Transverse colon (tissue), 4 donors: ENCODE measurements around the gene CARMIL3. TPM values are rescaled to one million over a fixed set of nuclear protein-coding genes. Genes with fewer than 3 reads are reported as not detected.
"Not testable (repeated sequence)": the region's sequence is repeated elsewhere in the genome, so short reads cannot be mapped to it uniquely, and the experiment has no call there.

ENCODE experiments used
- DNase-seq: peaks from one replicate; pipeline ENCODE4 v3.0.0-alpha.2; 2019
- H3K27ac ChIP-seq, 4 donors: fragments of 200-600 bp; sonication (generic); 2 replicates each; pipeline ENCODE4 v1.5.1; 2016 to 2018; ENCODE audit warnings: inconsistent platforms in 4 of 4
- H3K27me3 ChIP-seq: fragments of 200-600 bp; sonication (generic); 2 replicates; pipeline ENCODE4 v1.5.1; 2017; ENCODE audit warnings: inconsistent platforms
- H3K36me3 ChIP-seq, 4 donors: fragments of 200-600 bp; sonication (generic); 2 replicates each; pipeline ENCODE4 v1.5.1; 2017 to 2019; ENCODE audit warnings: inconsistent platforms in 4 of 4
- H3K4me1 ChIP-seq, 4 donors: fragments of 200-600 bp; sonication (generic); 2 replicates each; pipeline ENCODE4 v1.5.1; 2017 to 2020; ENCODE audit warnings: inconsistent platforms in 4 of 4
- H3K4me3 ChIP-seq, 4 donors: fragments of 200-600 bp; sonication (generic); 1 replicate in 1 of 4; 2 replicates in 3 of 4; pipeline versions ENCODE4 v1.5.1 to v1.6.1; 2017 to 2019; ENCODE audit warnings: inconsistent platforms in 4 of 4
- H3K9me3 ChIP-seq, 2 donors: fragments of 200-600 bp; sonication (generic); 2 replicates each; pipeline ENCODE4 v1.5.1; 2017 to 2019; ENCODE audit warnings: inconsistent platforms in 2 of 2
- CTCF ChIP-seq, 5 experiments: fragments of 200-600 bp in 3 of 5; fragments of 450-650 bp in 2 of 5; sonication (generic) in 3 of 5; IDR thresholded peaks; 1 replicate in 2 of 5; 2 replicates in 3 of 5; pipeline ENCODE4 v1.5.1; 2016 to 2017; ENCODE audit warnings: antibody characterized with exemption in 5 of 5, inconsistent platforms in 3 of 5, mild to moderate bottlenecking in 2 of 5, moderate library complexity in 1 of 5
- EP300 ChIP-seq: sonication (generic); formaldehyde crosslinking; IDR thresholded peaks from one replicate; pipeline ENCODE4 v1.6.1; 2017; ENCODE audit warnings: antibody characterized with exemption, low read depth
- POLR2A ChIP-seq: fragments of 450-650 bp; IDR thresholded peaks from one replicate; pipeline ENCODE4 v1.6.1; 2016; ENCODE audit warnings: antibody characterized with exemption, mild to moderate bottlenecking, moderate library complexity
- POLR2AphosphoS5 ChIP-seq, 3 donors: sonication (generic); formaldehyde crosslinking; IDR thresholded peaks; one replicate each; pipeline ENCODE4 v1.6.1; 2016; ENCODE audit warnings: antibody characterized with exemption in 3 of 3
- WGBS, 2 donors: methylation state at CpG; one replicate each; pipeline ENCODE4 v1.1.5; 2018; ENCODE audit warnings: low coverage in 1 of 2; 5-methylcytosine and 5-hydroxymethylcytosine counted together
- in situ Hi-C, 4 donors: fragments of 200-750 bp; cut with MboI; loops; one replicate each; pipeline versions ENCODE4 v1.15.0 to v1.15.1; 2017; ENCODE audit warnings: low sequenced_read_pairs in 3 of 4, low pct_ligation_motif_present in 1 of 4, low pct_unique_long_range_greater_than_20kb in 1 of 4
- intact Hi-C: fragments of 100-400 bp; cut with DNase I; formaldehyde crosslinking; loops from one replicate; pipeline ENCODE4 v1.15.1; 2023; ENCODE audit warnings: low total_unique reads
- total RNA-seq, 4 donors: library from RNA; depleted of rRNA; stranded (reverse); fragments of >200 nt; gene quantifications; one replicate each; pipeline ENCODE4 v1.1.0, GENCODE V29; 2016

Gene CARMIL3
- total RNA-seq, 4 donors from 2014 or later: 0.20 to 4.1 (median 3.0) TPM

- 83 to 90% methylated on average over 1 to 4 of the region's 4 CpGs for WGBS, 2 donors
- intact Hi-C loops (loop anchor here (10.0 kb wide), 1 partner anchor 54 kb away; no protein-coding TSS in a partner anchor), in situ Hi-C loops (no loop called here)
- TF ChIP-seq CTCF (IDR thresholded peaks at IDR 0.05): no peak
- TF ChIP-seq POLR2A: no peak
- TF ChIP-seq EP300: no peak
- TF ChIP-seq POLR2AphosphoS5 (IDR thresholded peaks at IDR 0.05): no peak
- peaks cover 0 to 6% (median under 1%) of the 10 kb centered on the region in 4 donors for H3K4me1 ChIP-seq
- no peak for DNase-seq
- peaks cover 0 to 9% (median 0%) of the 10 kb centered on the region in 4 donors for H3K36me3 ChIP-seq
- no peaks in the 10 kb centered on the region for H3K27me3 ChIP-seq
- no peaks in the 10 kb centered on the region for H3K9me3 ChIP-seq
- no peak overlapping the region for H3K4me3 ChIP-seq
- no peak overlapping the region for H3K27ac ChIP-seq
Observed at GRCh38 chr14:24100197-24100981, 48.6 kb downstream of the CARMIL3 start.

- WGBS, 2 donors: 93% methylated on average over 3 of the region's 3 CpGs; no CpG with 5 or more reads in 1 of the 2 donors
- H3K4me1 ChIP-seq: no peaks in the 10 kb centered on the region
- H3K4me3 ChIP-seq: no peak overlapping the region
- no peak for DNase-seq
- no peaks in the 10 kb centered on the region for H3K9me3 ChIP-seq
- in situ Hi-C loops: no loop called here
- peaks cover 0 to 9% (median 0%) of the 10 kb centered on the region in 4 donors for H3K36me3 ChIP-seq
- H3K27me3 ChIP-seq: no peaks in the 10 kb centered on the region
- intact Hi-C loops: loop anchor here (10.0 kb wide), 1 partner anchor 54 kb away; no protein-coding TSS in a partner anchor
- H3K27ac ChIP-seq: no peak overlapping the region
- TF ChIP-seq POLR2AphosphoS5 (IDR thresholded peaks at IDR 0.05): no peak
- no peak for TF ChIP-seq CTCF (IDR thresholded peaks at IDR 0.05)
Observed at GRCh38 chr14:24100982-24101494, 49.2 kb downstream of the CARMIL3 start.

- H3K27me3 ChIP-seq: no peaks in the 10 kb centered on the region
- TF ChIP-seq CTCF (IDR thresholded peaks at IDR 0.05) (no peak), POLR2AphosphoS5 (IDR thresholded peaks at IDR 0.05) (no peak), POLR2A (no peak)
- peaks cover 0 to 9% (median 0%) of the 10 kb centered on the region in 4 donors for H3K36me3 ChIP-seq
- no peak overlapping the region for H3K4me3 ChIP-seq
- no peak for DNase-seq
- H3K4me1 ChIP-seq: no peaks in the 10 kb centered on the region
- 64 to 95% methylated on average over 2 to 7 of the region's 7 CpGs for WGBS, 2 donors
- in situ Hi-C loops: no loop called here
- no peak overlapping the region for H3K27ac ChIP-seq
- intact Hi-C loops: loop anchor here (10.0 kb wide), 1 partner anchor 52 kb away; no protein-coding TSS in a partner anchor
- H3K9me3 ChIP-seq: no peaks in the 10 kb centered on the region
Observed at GRCh38 chr14:24102357-24103048, 50.7 kb downstream of the CARMIL3 start.

DNA sequence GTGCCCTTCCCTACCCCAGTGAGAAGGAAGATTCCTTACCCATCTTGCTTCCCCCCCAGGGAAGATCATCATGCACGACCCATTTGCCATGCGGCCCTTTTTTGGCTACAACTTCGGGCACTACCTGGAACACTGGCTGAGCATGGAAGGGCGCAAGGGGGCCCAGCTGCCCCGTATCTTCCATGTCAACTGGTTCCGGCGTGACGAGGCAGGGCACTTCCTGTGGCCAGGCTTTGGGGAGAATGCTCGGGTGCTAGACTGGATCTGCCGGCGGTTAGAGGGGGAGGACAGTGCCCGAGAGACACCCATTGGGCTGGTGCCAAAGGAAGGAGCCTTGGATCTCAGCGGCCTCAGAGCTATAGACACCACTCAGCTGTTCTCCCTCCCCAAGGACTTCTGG, 51.6 kb downstream of the CARMIL3 start:
- TF ChIP-seq POLR2AphosphoS5 (IDR thresholded peaks at IDR 0.05) (no peak), CTCF (IDR thresholded peaks at IDR 0.05) (no peak), EP300 (no peak), POLR2A (no peak)
- WGBS, 2 donors: 95% methylated on average over 12 of the region's 13 CpGs; no CpG with 5 or more reads in 1 of the 2 donors
- Histone ChIP-seq H3K27ac (no peak overlapping the region), H3K9me3 (no peaks in the 10 kb centered on the region), H3K4me3 (no peak overlapping the region), H3K27me3 (no peaks in the 10 kb centered on the region), H3K4me1 (peaks cover 0 to 2% (median 0%) of the 10 kb centered on the region in 4 donors), H3K36me3 (peaks cover 0 to 9% (median 0%) of the 10 kb centered on the region in 4 donors)
- in situ Hi-C loops (no loop called here), intact Hi-C loops (loop anchor here (10.0 kb wide), 1 partner anchor 51 kb away; no protein-coding TSS in a partner anchor)
- no peak for DNase-seq

DNA sequence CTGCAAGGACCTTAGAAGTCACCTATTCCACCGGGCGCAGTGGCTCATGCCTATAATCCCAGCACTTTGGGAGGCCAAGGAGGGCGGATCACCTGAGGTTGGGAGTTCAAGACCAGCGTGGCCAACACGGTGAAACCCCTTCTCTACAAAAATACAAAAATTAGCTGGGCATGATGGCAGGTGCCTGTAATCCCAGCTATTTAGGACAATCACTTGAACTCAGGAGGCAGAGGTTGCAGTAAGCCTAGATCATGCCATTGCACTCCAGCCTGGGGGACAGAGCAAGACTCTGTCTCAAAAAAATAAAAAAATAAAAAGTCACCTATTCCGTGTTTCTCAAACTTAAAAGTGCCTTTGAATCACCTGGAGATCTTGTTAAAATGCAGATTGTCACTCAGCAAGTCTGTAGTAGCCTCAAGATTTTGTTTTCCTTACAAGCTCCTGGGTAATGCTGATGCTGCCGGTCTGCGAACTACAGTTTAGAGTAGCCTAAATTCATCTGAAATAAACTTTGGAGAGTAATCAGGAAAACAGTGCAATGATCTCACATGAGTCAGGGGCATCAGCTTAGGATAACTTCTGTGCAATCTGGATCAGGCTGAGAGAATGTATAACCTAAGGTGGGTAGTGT, 53.9 kb downstream of the CARMIL3 start:
- in situ Hi-C loops, H3K4me3 ChIP-seq, H3K27me3 ChIP-seq, H3K27ac ChIP-seq, H3K36me3 ChIP-seq, H3K9me3 ChIP-seq, DNase-seq: not testable (repeated sequence)
- intact Hi-C loops: loop anchor here (5.0 to 10.0 kb wide), 2 partner anchors 43 to 49 kb away; no protein-coding TSS in a partner anchor
- 84 to 86% methylated on average over 3 to 8 of the region's 8 CpGs for WGBS, 2 donors
- peaks cover 0 to 19% (median 8%) of the 10 kb centered on the region in 4 donors for H3K4me1 ChIP-seq
